ENCODE data around the gene FANK1.

GRCh38 chr10:125928928-125929585 lies 32.7 kb downstream of the FANK1 start:
- TF ChIP-seq EZH2 (IDR thresholded peaks at IDR 0.05; ENCODE audit: insufficient read depth, poor library complexity, severe bottlenecking): no peak
- TF ChIP-seq EZH2phosphoT487 (IDR thresholded peaks at IDR 0.05; ENCODE audit: insufficient read depth, low read depth): no peak
